Measurements from ENCODE around the gene UROS.

DNA sequence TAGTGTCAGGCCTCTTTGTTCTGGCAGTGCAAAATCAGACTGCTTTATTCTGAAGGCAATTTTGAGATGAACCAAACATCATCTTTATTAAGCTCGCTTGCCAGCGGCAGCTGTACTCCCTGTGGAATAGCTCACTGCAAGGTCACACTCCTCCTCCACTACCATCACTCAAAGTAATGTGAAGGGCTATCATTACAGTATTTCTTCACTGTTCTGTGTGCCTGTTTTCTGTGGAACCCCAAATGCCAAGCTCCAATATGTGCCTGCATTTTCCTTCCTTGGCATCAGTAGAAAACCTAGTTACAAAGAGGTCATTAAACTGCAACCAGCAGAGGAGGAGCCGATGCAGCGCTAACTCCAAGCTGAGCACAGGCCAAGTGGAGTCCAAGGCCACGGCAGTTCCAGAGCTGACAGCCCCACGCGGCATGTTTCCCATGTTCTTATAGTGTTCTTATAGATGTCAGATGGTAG lies 21.7 kb upstream of the UROS start:
- TF ChIP-seq, protein P1, sequence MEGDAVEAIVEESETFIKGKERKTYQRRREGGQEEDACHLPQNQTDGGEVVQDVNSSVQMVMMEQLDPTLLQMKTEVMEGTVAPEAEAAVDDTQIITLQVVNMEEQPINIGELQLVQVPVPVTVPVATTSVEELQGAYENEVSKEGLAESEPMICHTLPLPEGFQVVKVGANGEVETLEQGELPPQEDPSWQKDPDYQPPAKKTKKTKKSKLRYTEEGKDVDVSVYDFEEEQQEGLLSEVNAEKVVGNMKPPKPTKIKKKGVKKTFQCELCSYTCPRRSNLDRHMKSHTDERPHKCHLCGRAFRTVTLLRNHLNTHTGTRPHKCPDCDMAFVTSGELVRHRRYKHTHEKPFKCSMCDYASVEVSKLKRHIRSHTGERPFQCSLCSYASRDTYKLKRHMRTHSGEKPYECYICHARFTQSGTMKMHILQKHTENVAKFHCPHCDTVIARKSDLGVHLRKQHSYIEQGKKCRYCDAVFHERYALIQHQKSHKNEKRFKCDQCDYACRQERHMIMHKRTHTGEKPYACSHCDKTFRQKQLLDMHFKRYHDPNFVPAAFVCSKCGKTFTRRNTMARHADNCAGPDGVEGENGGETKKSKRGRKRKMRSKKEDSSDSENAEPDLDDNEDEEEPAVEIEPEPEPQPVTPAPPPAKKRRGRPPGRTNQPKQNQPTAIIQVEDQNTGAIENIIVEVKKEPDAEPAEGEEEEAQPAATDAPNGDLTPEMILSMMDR (conservative IDR thresholded peaks at IDR 0.05 in 1 of 2, IDR thresholded peaks at IDR 0.05 in 1 of 2; ENCODE audit: extremely low read depth in 1 of 2, insufficient read depth in 1 of 2, low read depth in 1 of 2, low read length in 2 of 2): no peak
- TF ChIP-seq EZH2 (IDR thresholded peaks at IDR 0.05; ENCODE audit: borderline replicate concordance, low read length): no peak
